HepG2 (cell line): Measurements from ENCODE around the gene SLC39A2. TPM values are rescaled to one million over a fixed set of nuclear protein-coding genes. Genes with fewer than 3 reads are reported as not detected.

Source experiments
- BHLHE40 ChIP-seq: IDR thresholded peaks from 2 replicates; pipeline ENCODE4 v1.6.1; 2011; ENCODE audit warnings: low read length, improper control_type of control experiment
- FOXC1 ChIP-seq: sonication (generic); formaldehyde crosslinking; IDR thresholded peaks from 2 replicates; pipeline ENCODE4 v1.8.0; 2022; ENCODE audit warnings: mild to moderate bottlenecking, missing genetic modification reagents, borderline replicate concordance
- KLF15 ChIP-seq: sonication (generic); formaldehyde crosslinking; IDR thresholded peaks from 2 replicates; pipeline ENCODE4 v1.8.1; 2023; ENCODE audit warnings: borderline replicate concordance, mild to moderate bottlenecking, inconsistent platforms, missing genetic modification reagents, mixed read lengths
- NRL ChIP-seq: sonication (generic); formaldehyde crosslinking; IDR thresholded peaks from 2 replicates; pipeline ENCODE4 v1.5.0; 2020; ENCODE audit warnings: missing genetic modification reagents, mild to moderate bottlenecking, moderate library complexity, borderline replicate concordance
- PHF21A ChIP-seq: sonication (generic); formaldehyde crosslinking; IDR thresholded peaks from 2 replicates; pipeline ENCODE4 v1.5.0; 2020; ENCODE audit warnings: mild to moderate bottlenecking, missing genetic modification reagents
- PLRG1 ChIP-seq: fragments of 450-650 bp; conservative IDR thresholded peaks from 2 replicates; pipeline ENCODE4 v1.6.1; 2016
- RFX5 ChIP-seq: IDR thresholded peaks from 2 replicates; pipeline ENCODE4 v1.6.1; 2011; ENCODE audit warnings: low read depth, low read length, improper control_type of control experiment
- SSRP1 ChIP-seq: IDR thresholded peaks from 2 replicates; pipeline ENCODE4 v1.6.1; 2016; ENCODE audit warnings: control low read depth
- ZBTB26 ChIP-seq: IDR thresholded peaks from 2 replicates; pipeline ENCODE4 v1.6.1; 2016; ENCODE audit warnings: missing compliant biosample characterization, missing genetic modification reagents, borderline replicate concordance
- ZBTB7B ChIP-seq: sonication (generic); formaldehyde crosslinking; IDR thresholded peaks from 2 replicates; pipeline ENCODE4 v1.4.0; 2020; ENCODE audit warnings: missing genetic modification reagents
- ZNF17 ChIP-seq: sonication (generic); formaldehyde crosslinking; IDR thresholded peaks from 2 replicates; pipeline ENCODE4 v1.5.0; 2020; ENCODE audit warnings: mild to moderate bottlenecking, missing genetic modification reagents
- ZNF20 ChIP-seq: sonication (generic); formaldehyde crosslinking; IDR thresholded peaks from 2 replicates; pipeline ENCODE4 v1.4.0; 2020; ENCODE audit warnings: mild to moderate bottlenecking, moderate library complexity, missing genetic modification reagents
- ZNF224 ChIP-seq: sonication (generic); formaldehyde crosslinking; IDR thresholded peaks from 2 replicates; pipeline ENCODE4 v1.5.0; 2020; ENCODE audit warnings: mild to moderate bottlenecking, missing genetic modification reagents
- ZNF230 ChIP-seq: sonication (generic); formaldehyde crosslinking; IDR thresholded peaks from 2 replicates; pipeline ENCODE4 v1.4.0; 2020; ENCODE audit warnings: mild to moderate bottlenecking, missing genetic modification reagents
- ZNF441 ChIP-seq: sonication (generic); formaldehyde crosslinking; IDR thresholded peaks from 2 replicates; pipeline ENCODE4 v1.7.0; 2021; ENCODE audit warnings: missing genetic modification reagents, borderline replicate concordance
- ZNF547 ChIP-seq: sonication (generic); formaldehyde crosslinking; IDR thresholded peaks from 2 replicates; pipeline ENCODE4 v1.5.1; 2020; ENCODE audit warnings: mild to moderate bottlenecking, missing genetic modification reagents
- ZNF563 ChIP-seq: sonication (generic); formaldehyde crosslinking; IDR thresholded peaks from 2 replicates; pipeline ENCODE4 v1.8.0; 2022; ENCODE audit warnings: mild to moderate bottlenecking, moderate library complexity, missing genetic modification reagents
- ZNF761 ChIP-seq: sonication (generic); formaldehyde crosslinking; conservative IDR thresholded peaks from 2 replicates; pipeline ENCODE4 v1.4.0; 2020; ENCODE audit warnings: mild to moderate bottlenecking, missing genetic modification reagents
- ZNF816 ChIP-seq: sonication (generic); formaldehyde crosslinking; IDR thresholded peaks from 2 replicates; pipeline ENCODE4 v1.8.0; 2022; ENCODE audit warnings: missing genetic modification reagents, mild to moderate bottlenecking, borderline replicate concordance
- ZNF879 ChIP-seq: sonication (generic); formaldehyde crosslinking; IDR thresholded peaks from 2 replicates; pipeline ENCODE4 v1.8.1; 2023; ENCODE audit warnings: missing genetic modification reagents
- polyA plus RNA-seq, 8 experiments: library from polyadenylated mRNA; depleted of rRNA in 3 of 8; stranded (reverse) in 7 of 8; unstranded in 1 of 8; fragments of >200 nt; fragmentation: Illumina TruSeq in 4 of 8; extraction: Trizol in 4 of 8; gene quantifications; 2 replicates each; pipeline versions ENCODE4 v1.2.1 to v1.2.3, GENCODE V29; 2011 to 2016; ENCODE audit warnings: low read depth in 4 of 8, missing spikeins in 1 of 8, mixed read lengths in 1 of 8; ENCODE audit not compliant: insufficient read depth in 1 of 8
- total RNA-seq, 5 experiments: library from RNA; depleted of rRNA; stranded (reverse); fragments of >200 nt; fragmentation: Illumina TruSeq; extraction: Trizol; gene quantifications; 2 replicates each; pipeline ENCODE4 v1.2.3, GENCODE V29; 2016; ENCODE audit warnings: low read depth in 1 of 5
- TF ChIP-seq, protein P1 (sequence below), 2 experiments: IDR thresholded peaks; 2 replicates each; pipeline ENCODE4 v1.6.1; 2011 to 2012; ENCODE audit warnings: low read length in 2 of 2, borderline replicate concordance in 1 of 2, low read depth in 1 of 2, mild to moderate bottlenecking in 1 of 2, moderate library complexity in 1 of 2
- TF ChIP-seq, protein P2 (sequence below): sonication (generic); formaldehyde crosslinking; IDR thresholded peaks from 2 replicates; pipeline ENCODE4 v1.5.0; 2020; ENCODE audit warnings: missing genetic modification reagents
- TF ChIP-seq, protein P3 (sequence below): sonication (generic); formaldehyde crosslinking; IDR thresholded peaks from 2 replicates; pipeline ENCODE4 v1.4.0; 2020; ENCODE audit warnings: missing genetic modification reagents

The SLC39A2 gene
- total and polyA plus RNA-seq, 2 of the 13 experiments (the other 11 are each of a cell fraction or from before 2014, with no cell fraction given), result 0.08 to 0.11 TPM

- TF ChIP-seq, protein P1, sequence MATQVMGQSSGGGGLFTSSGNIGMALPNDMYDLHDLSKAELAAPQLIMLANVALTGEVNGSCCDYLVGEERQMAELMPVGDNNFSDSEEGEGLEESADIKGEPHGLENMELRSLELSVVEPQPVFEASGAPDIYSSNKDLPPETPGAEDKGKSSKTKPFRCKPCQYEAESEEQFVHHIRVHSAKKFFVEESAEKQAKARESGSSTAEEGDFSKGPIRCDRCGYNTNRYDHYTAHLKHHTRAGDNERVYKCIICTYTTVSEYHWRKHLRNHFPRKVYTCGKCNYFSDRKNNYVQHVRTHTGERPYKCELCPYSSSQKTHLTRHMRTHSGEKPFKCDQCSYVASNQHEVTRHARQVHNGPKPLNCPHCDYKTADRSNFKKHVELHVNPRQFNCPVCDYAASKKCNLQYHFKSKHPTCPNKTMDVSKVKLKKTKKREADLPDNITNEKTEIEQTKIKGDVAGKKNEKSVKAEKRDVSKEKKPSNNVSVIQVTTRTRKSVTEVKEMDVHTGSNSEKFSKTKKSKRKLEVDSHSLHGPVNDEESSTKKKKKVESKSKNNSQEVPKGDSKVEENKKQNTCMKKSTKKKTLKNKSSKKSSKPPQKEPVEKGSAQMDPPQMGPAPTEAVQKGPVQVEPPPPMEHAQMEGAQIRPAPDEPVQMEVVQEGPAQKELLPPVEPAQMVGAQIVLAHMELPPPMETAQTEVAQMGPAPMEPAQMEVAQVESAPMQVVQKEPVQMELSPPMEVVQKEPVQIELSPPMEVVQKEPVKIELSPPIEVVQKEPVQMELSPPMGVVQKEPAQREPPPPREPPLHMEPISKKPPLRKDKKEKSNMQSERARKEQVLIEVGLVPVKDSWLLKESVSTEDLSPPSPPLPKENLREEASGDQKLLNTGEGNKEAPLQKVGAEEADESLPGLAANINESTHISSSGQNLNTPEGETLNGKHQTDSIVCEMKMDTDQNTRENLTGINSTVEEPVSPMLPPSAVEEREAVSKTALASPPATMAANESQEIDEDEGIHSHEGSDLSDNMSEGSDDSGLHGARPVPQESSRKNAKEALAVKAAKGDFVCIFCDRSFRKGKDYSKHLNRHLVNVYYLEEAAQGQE (IDR thresholded peaks at IDR 0.05; ENCODE audit: borderline replicate concordance in 1 of 2, low read depth in 1 of 2, low read length in 2 of 2), result 0 out of 4 replicates have a peak, but pooled peaks of 1 of the 2 experiments have one; percentile 14
- TF ChIP-seq ZNF230 (peak; percentile 61; the same call in 1 of the 2 replicates), ZNF816 (CRISPR knock-in tag) (no peak), ZNF563 (CRISPR knock-in tag) (peak; percentile 73), ZNF547 (CRISPR knock-in tag) (peak; percentile 82; the same call in 1 of the 2 replicates), ZNF224 (CRISPR knock-in tag) (peak; percentile 12; the same call in 1 of the 2 replicates), PHF21A (CRISPR knock-in tag) (peak; percentile 63), ZNF20 (CRISPR knock-in tag) (no peak), SSRP1 (CRISPR knock-in tag) (no peak), ZNF441 (CRISPR knock-in tag) (peak; percentile 74), FOXC1 (peak; percentile 89), ZNF879 (CRISPR knock-in tag) (0 out of 2 replicates have a peak, but pooled peaks have one; percentile 62), KLF15 (0 out of 2 replicates have a peak, but pooled peaks have one; percentile 7), ZNF761 (CRISPR knock-in tag) (peak; percentile 72; the same call in 1 of the 2 replicates), RFX5 (0 out of 2 replicates have a peak, but pooled peaks have one; percentile 19), BHLHE40 (peak; percentile 44; the same call in 1 of the 2 replicates), ZBTB26 (CRISPR knock-in tag) (peak; percentile 35; the same call in 1 of the 2 replicates), NRL (CRISPR knock-in tag) (peak; percentile 62; the same call in 1 of the 2 replicates), PLRG1 (no peak), ZBTB7B (CRISPR knock-in tag) (0 out of 2 replicates have a peak, but pooled peaks have one; percentile 11), ZNF17 (CRISPR knock-in tag) (no peak)
- TF ChIP-seq, protein P2, sequence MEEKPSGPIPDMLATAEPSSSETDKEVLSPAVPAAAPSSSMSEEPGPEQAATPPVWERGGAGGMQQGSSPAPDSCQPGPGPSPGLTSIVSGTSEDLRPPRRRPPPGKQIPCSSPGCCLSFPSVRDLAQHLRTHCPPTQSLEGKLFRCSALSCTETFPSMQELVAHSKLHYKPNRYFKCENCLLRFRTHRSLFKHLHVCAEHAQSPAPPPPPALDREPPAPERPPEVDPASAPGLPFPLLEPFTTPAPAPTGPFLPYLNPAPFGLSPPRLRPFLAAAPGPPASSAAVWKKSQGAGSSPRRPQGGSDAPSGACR (CRISPR knock-in tag), result peak; percentile 95
- TF ChIP-seq, protein P3, sequence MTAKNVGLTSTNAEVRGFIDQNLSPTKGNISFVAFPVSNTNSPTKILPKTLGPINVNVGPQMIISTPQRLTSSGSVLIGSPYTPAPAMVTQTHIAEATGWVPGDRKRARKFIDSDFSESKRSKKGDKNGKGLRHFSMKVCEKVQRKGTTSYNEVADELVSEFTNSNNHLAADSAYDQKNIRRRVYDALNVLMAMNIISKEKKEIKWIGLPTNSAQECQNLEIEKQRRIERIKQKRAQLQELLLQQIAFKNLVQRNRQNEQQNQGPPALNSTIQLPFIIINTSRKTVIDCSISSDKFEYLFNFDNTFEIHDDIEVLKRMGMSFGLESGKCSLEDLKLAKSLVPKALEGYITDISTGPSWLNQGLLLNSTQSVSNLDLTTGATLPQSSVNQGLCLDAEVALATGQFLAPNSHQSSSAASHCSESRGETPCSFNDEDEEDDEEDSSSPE, result peak; percentile 56; the same call in 1 of the 2 replicates
Observed at GRCh38 chr14:20989787-20990600, 9.1 kb upstream of the SLC39A2 start, which contains the start of gene METTL17 (continued).
